GM19099 (cell line): ENCODE results near the gene PRM2.

Experiments
- POLR2A ChIP-seq: IDR thresholded peaks from 3 replicates; pipeline ENCODE4 v1.6.1; 2011; ENCODE audit warnings: low read depth; ENCODE audit not compliant: insufficient read length; ENCODE audit errors: extremely low read depth

Gene PRM2

DNA sequence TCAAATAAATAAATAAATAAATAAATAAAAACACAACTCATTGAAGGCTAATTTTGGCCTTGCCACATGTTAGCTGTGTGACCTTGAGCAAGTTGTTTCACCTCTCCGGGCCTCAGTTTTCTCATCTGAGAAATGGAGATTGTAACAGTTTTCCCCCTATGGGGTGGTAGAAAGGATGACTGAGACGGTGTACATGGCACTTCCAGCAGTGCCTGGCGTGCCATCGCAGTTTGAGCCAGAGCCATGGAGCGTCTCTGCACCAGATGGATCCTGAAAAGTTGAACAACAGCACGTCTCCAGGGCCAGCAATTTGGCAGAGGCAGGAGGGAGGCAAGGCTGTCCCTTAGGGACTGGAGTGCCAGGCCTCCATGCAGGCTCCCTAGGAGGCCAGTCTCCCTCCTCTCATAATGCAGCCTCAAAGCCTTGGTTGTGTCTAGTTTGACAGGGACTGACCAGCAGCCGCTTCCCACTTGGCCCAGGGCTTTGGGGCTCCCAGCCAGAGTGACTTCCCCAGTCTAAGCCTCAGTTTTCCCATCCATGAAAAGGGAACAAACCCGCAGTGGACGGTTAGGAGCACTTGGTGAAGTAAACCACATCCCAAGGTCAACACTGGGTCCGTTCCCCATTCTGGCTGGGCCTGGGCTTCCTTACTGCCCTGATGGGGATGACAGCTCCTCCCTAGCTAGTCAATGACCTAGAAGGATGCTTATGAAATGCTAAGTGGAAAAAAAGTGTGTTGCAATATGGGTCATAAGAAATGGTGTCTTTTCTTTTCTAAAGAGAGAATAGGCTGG is 39.6 kb downstream of the PRM2 start:
- TF ChIP-seq POLR2A, result no peak

DNA sequence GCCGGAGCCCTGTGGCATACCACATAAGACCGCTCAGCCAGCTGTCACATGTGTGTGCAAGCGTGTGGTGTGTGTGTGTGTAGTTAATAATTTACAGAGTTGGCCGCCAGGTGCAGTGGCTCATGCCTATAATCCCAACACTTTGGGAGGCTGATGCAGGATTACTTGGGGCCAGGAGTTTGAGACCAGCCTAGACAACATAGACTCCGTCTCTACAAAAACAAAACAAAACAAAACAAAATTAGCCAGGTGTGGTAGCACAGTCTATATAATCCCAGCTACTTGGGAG is 40.6 kb downstream of the PRM2 start:
- TF ChIP-seq POLR2A, result no peak

DNA sequence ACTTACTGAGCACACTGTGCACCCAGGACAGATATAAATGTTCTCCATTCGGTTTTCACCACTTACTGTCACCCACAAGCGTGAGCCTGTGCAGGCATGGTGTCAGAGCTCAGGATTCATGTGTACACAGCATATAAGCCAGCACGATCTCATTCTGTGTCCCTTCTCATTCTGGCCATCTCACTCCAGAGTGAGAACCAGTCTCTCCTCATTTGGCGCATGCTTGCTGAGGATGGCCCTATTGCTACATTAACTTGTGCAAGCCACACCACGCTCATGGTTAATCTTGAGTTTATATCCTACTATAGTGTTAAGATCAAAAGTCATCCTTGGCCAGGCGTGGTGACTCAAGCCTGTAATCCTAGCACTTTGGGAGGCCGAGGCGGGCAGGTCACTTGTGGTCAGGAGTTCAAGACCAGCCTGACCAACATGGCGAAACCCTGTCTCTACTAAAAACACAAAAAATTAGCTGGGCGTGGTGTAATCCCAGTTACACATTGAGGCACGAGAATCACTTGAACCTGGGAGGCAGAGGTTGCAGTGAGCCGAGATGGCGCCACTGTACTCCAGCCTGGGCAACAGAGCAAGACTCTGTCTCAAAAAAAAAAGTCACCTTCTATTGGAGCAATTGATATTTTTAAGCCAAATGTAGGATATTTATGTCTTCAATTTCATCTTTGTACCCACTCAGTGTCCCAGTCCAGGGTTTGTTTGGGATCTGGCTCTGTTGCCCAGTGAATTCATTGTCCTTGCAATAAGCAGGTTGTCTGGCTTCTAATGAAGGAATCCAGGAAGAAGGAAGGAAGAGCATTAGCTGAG is 41.2 kb downstream of the PRM2 start:
- TF ChIP-seq POLR2A, result no peak

DNA sequence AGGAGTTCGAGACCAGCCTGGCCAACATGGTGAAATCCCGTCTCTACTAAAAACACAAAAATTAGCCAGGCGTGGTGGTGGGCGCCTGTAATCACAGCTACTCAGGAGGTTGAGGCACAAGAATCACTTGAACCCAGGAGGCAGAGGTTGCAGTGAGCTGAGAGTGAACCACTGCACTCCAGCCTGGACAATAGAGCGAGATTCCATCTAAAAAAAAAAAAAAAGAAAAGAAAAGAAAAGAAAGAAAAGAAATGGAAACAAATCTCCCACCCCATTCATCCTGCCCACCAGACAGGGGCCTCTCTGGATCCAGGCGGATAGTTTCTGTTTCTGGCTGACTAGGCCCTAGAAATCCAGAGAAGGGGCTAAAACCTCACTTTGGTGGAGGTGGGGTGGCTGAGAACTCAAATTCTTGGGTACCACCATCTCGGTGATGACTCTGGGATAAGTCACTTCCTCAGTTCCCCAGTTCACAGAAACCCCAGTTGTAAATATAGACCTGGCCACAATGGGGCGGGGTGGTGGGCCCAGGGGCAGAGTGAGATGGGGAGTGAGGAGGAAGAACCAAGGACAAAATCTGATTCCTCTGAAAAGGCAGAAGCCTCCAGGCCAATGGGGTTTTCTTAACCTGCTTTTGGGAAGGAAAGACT is 42.4 kb downstream of the PRM2 start:
- TF ChIP-seq POLR2A, result no peak

DNA sequence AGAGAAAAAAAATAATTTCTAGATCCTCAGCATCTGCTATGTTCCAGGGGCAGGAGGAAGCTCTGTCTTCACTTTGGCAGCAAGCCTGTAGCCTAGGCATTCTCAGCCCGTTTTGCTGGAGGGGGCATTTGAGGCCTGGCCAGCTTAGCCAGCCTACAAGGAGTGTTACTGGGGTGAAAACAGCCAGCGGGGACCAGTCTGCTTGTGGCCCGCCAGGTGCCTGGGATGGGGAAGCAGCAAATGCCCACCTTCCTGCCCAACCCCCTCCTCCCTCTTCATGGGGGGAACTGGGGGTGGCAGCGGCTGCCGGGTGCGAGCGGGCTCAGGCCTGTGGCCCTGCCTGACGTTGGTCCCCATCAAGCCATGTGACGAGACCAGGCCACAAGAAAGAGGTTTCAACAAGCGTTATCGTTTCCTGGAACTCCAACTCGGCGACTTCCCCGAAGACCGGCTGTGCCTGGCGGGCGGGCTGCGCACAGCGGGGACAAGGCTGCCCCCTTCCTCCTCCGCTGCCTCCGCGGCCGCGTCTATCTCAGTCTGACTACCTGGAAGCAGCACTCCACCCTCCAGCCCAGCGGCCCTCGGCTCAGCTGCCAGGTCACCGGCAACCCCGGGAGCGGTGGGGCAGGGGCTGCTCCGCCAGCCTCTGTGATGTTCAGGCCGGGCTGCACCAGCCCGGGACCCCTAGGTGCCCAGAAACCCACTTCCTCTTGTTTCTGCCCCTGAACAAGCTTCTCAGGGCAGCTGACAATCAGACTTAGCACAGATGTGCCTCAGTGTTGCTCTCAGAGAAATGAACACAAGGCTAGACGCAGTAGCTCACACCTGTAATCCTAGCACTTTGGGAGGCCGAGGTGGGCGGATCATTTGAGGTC is 43.2 kb downstream of the PRM2 start:
- peak; percentile 51 for TF ChIP-seq POLR2A

DNA sequence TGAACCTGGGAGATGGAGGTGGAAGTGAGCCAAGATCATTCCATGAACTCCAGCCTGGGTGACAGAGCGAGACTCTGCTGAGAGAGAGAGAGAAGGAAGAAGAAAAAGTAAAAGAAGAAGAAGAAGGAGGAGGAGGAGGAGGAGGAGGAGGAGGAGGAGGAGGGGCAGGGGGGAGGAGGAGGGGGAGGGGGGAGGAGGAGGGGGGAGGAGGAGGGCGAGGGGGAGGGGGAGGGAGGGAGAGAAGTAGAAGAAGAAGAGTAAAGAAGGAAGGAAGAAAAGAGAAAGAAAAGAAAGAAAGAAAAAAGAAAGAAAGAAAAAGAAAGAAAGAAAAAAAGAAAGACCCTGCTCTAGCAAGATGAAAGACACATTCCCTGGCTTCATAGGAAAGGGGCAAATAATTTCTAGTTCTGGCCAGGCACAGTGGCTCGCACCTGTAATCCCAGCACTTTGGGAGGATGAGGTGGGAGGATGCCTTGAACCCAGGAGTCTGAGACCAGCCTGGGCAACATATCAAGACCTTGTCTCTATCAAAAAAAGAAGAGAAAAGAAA is 43.9 kb downstream of the PRM2 start:
- no peak for TF ChIP-seq POLR2A

DNA sequence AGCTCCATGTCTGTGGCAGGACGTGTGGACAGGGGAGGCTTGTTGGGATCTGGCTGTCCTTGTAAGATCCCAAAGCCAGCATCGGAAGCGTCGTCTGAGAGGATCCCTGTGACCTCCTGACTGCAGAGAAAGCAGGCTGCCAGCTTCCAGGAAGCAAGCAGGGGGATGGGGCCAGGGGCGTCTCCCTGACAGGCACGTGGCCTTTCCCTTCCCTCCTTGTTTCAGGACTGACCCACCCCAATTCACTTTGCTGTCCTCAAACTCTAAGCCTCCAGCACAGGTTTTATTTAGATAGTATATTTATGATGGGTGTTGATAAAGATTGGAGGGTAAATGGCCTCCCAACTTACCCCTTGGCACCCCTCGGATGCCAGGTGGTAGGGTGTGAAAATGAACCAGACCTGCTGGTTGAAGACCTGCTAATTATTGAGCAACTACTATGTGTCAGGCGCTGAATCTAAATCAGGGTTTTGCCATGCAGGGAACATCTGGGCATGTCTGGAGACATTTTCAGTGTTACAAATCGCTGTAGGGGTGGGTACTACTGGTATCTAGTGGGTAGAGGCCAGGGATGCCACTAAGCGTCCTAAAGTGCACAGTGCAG is 44.8 kb downstream of the PRM2 start:
- TF ChIP-seq POLR2A, result no peak

DNA sequence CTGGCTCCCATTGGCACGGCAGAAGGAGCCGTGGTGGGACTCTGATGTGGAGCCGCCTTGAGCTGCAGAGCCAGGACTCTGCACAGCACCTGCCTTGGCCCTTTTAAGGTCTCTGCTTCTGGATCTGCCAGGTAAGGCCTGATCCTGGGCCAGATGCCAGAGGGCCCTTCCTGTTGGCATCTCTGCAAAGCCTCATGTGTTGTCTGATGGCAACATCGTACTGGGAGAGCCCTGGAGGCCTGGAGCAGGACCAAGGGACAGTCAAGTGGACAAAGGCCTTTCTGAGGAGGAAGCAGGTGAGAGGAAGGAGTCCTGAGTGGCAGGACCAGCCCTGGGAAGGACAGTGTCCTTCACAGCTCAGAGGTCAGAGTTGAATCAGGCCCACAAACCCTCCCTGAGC is 46.4 kb downstream of the PRM2 start:
- no peak for TF ChIP-seq POLR2A

DNA sequence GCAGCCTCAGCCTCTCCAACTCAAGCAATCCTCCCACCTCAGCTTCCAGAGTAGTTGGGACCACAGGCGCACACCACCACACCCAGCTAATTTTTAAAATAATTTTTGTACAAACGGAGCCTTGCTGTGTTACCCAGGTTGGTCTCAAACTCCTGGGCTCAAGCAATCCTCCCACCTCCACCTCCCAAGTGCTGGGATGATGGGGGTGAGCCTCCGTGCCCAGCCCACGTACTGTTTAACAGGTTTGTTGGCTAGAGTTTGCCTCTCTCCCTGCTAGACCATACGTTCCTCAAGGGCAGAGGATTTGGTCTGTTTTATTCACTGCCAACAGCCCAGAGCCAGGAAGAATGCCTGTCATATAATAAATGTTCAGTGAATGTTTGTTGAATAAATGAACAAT is 46.8 kb downstream of the PRM2 start:
- no peak for TF ChIP-seq POLR2A

DNA sequence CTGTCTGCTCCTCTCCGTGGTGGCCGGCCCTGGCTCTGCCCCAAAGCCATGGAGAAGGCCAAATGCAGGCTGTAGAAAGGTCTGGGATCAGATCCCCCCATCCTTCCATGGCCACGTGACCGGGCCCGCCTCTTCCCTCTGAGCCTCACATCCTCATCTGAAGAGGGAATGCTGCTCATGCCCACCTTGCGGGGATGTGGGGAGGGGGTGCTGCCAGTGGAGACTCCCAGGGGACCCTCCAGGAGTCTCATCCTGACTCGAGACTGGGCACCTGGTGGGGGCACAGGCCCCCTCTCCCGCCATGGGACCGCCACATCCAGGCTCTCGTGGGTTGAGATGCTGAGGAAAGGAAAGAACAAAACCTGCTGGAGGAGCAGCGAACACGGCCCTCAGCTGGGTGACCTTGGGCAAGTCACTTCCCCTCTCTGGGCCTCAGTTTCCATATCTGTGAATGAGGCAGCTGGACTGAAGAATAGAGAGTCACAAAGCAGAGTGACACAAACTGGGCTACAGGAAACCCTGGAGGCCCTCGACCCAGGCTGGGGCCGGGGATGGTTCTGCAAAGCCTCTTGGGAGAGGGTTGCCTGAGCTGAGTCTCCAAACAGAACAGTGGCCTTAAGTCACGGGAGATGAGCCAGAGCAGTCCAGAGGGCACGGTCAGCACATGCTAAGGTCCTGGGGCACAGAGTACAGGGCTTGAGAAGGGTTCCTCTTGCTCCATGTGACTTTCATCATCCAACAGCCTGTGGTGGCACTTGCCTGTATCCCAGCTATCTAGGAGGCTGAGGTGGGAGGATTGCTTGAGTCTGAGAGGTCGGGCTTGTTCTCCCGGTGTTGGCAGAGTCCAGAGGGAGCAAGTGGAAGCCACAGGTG is 50.4 kb downstream of the PRM2 start:
- TF ChIP-seq POLR2A, result peak; percentile 50
